Glutamatergic neuron (in vitro differentiated cells): ENCODE data around the gene SLC26A5. TPM values are rescaled to one million over a fixed set of nuclear protein-coding genes. Genes with fewer than 3 reads are reported as not detected.
"Not testable (repeated sequence)": the region's sequence is repeated elsewhere in the genome, so short reads cannot be mapped to it uniquely, and the experiment has no call there.

Source experiments
- DNase-seq: peaks from one replicate; pipeline ENCODE4 v3.0.0; 2022
- H3K27ac Mint-ChIP-seq: one replicate; pipeline ENCODE4 v1.8.0; 2020; ENCODE audit warnings: mild to moderate bottlenecking, mixed read lengths, inconsistent platforms; ENCODE audit not compliant: unreplicated experiment
- H3K27me3 Mint-ChIP-seq: one replicate; pipeline ENCODE4 v1.8.0; 2020; ENCODE audit warnings: mild to moderate bottlenecking, moderate library complexity, mixed read lengths, inconsistent platforms; ENCODE audit not compliant: unreplicated experiment
- H3K36me3 Mint-ChIP-seq: one replicate; pipeline ENCODE4 v1.8.0; 2020; ENCODE audit warnings: mild to moderate bottlenecking, mixed read lengths, inconsistent platforms; ENCODE audit not compliant: unreplicated experiment
- H3K4me1 Mint-ChIP-seq: one replicate; pipeline ENCODE4 v1.8.0; 2020; ENCODE audit warnings: mild to moderate bottlenecking, low read depth, mixed read lengths, inconsistent platforms; ENCODE audit not compliant: unreplicated experiment
- H3K4me3 Mint-ChIP-seq: one replicate; pipeline ENCODE4 v1.8.0; 2020; ENCODE audit warnings: mild to moderate bottlenecking, mixed read lengths, inconsistent platforms; ENCODE audit not compliant: unreplicated experiment
- H3K9me3 Mint-ChIP-seq: one replicate; pipeline ENCODE4 v1.8.0; 2020; ENCODE audit warnings: mild to moderate bottlenecking, moderate library complexity, mixed read lengths, inconsistent platforms; ENCODE audit not compliant: unreplicated experiment
- CTCF ChIP-seq: fragments of 200-600 bp; sonication (generic); IDR thresholded peaks from one replicate; pipeline ENCODE4 v1.5.0; 2021; ENCODE audit not compliant: partially characterized antibody, unreplicated experiment
- long read RNA-seq: library from polyadenylated mRNA; unstranded; transcript quantifications from one replicate; pipeline ENCODE4 v2.0.0, GENCODE V29; 2020; ENCODE audit not compliant: unreplicated experiment
- total RNA-seq: library from RNA; stranded (reverse); fragmentation: NEBNext Ultra II Directional; extraction: Animal tissue kit (Norgen Biotek cat#: 25700); gene quantifications from one replicate; pipeline ENCODE4 v1.2.1, GENCODE V29; 2021; ENCODE audit not compliant: unreplicated experiment

SLC26A5 gene
- not detected for total RNA-seq
- long read RNA-seq = 0 reads

GRCh38 chr7:103446049-103446520, at the start of gene SLC26A5:
Gene SLC26A5 (minus strand): TSS chr7:103446207. CDS start chr7:103421514, 24,693 bp downstream.
- H3K9me3 Mint-ChIP-seq = peaks cover 2% of the 10 kb centered on the region
- H3K4me1 Mint-ChIP-seq = no peaks in the 10 kb centered on the region
- H3K36me3 Mint-ChIP-seq = peaks cover under 1% of the 10 kb centered on the region
- no peak for TF ChIP-seq CTCF
- no peak within 1 kb of the TSS for H3K27ac Mint-ChIP-seq
- H3K4me3 Mint-ChIP-seq = peak within 1 kb of the TSS; percentile 92
- peaks cover 5% of the 10 kb centered on the region for H3K27me3 Mint-ChIP-seq
- DNase-seq = no peak

GRCh38 chr7:103487419-103487818, 41.4 kb upstream of the SLC26A5 start:
- Mint-ChIP-seq H3K4me3 (no peak overlapping the region), H3K27ac (no peak overlapping the region)

GRCh38 chr7:103486873-103487272, 40.9 kb upstream of the SLC26A5 start:
- not testable (repeated sequence) for H3K4me3 Mint-ChIP-seq, H3K27me3 Mint-ChIP-seq, H3K9me3 Mint-ChIP-seq, H3K36me3 Mint-ChIP-seq, DNase-seq, H3K4me1 Mint-ChIP-seq, H3K27ac Mint-ChIP-seq

More at GRCh38 chr7:103487419-103487818, 41.4 kb upstream of the SLC26A5 start:
- peaks cover 2% of the 10 kb centered on the region for H3K27me3 Mint-ChIP-seq
- H3K36me3 Mint-ChIP-seq = no peaks in the 10 kb centered on the region
- no peak for TF ChIP-seq CTCF
- DNase-seq = no peak
- peaks cover 1% of the 10 kb centered on the region for H3K9me3 Mint-ChIP-seq
- peaks cover 3% of the 10 kb centered on the region for H3K4me1 Mint-ChIP-seq

- Mint-ChIP-seq H3K36me3 (no peaks in the 10 kb centered on the region), H3K27ac (no peak overlapping the region), H3K9me3 (no peaks in the 10 kb centered on the region), H3K4me1 (peaks cover 3% of the 10 kb centered on the region), H3K27me3 (no peaks in the 10 kb centered on the region), H3K4me3 (no peak overlapping the region)
- DNase-seq = no peak
- TF ChIP-seq CTCF = no peak
Measured at GRCh38 chr7:103480771-103481170, 34.8 kb upstream of the SLC26A5 start.

GRCh38 chr7:103474956-103475355, 28.9 kb upstream of the SLC26A5 start:
- Mint-ChIP-seq H3K4me3 (no peak overlapping the region), H3K4me1 (no peaks in the 10 kb centered on the region), H3K27ac (no peak overlapping the region), H3K36me3 (no peaks in the 10 kb centered on the region), H3K27me3 (no peaks in the 10 kb centered on the region), H3K9me3 (no peaks in the 10 kb centered on the region)
- no peak for TF ChIP-seq CTCF
- no peak for DNase-seq
